Neutrophil (primary cell): ENCODE data around the gene APC.

Experiments used
- H3K27ac ChIP-seq: fragments of 200-600 bp; sonication (generic); 2 replicates; pipeline ENCODE4 v1.5.1; 2016; ENCODE audit warnings: mild to moderate bottlenecking, moderate library complexity
- H3K27me3 ChIP-seq: fragments of 200-600 bp; sonication (generic); 2 replicates; pipeline ENCODE4 v1.6.0; 2016; ENCODE audit warnings: mild to moderate bottlenecking
- H3K36me3 ChIP-seq: fragments of 200-600 bp; sonication (generic); 2 replicates; pipeline ENCODE4 v1.5.1; 2017
- H3K4me1 ChIP-seq, 2 experiments: fragments of 200-600 bp in 1 of 2; sonication (generic) in 1 of 2; 1 replicate in 1 of 2; 2 replicates in 1 of 2; pipeline versions ENCODE4 v1.5.1 to v1.6.1; 2013 to 2016; ENCODE audit warnings: low read depth in 1 of 2, low read length in 1 of 2, mild to moderate bottlenecking in 1 of 2, moderate library complexity in 1 of 2; ENCODE audit not compliant: control insufficient read depth in 1 of 2, insufficient read depth in 1 of 2
- H3K4me3 ChIP-seq, 2 experiments: fragments of 200-600 bp in 1 of 2; sonication (generic) in 1 of 2; 1 replicate in 1 of 2; 2 replicates in 1 of 2; pipeline ENCODE4 v1.5.1; 2013 to 2016; ENCODE audit warnings: low read depth in 1 of 2, low read length in 1 of 2, mild to moderate bottlenecking in 1 of 2, moderate library complexity in 1 of 2
- H3K9me3 ChIP-seq: fragments of 200-600 bp; sonication (generic); 2 replicates; pipeline ENCODE4 v1.5.1; 2016
- TF ChIP-seq, protein P1 (sequence below): fragments of 200-600 bp; sonication (generic); IDR thresholded peaks from 2 replicates; pipeline ENCODE4 v1.5.1; 2016; ENCODE audit warnings: antibody characterized with exemption

Gene APC

DNA sequence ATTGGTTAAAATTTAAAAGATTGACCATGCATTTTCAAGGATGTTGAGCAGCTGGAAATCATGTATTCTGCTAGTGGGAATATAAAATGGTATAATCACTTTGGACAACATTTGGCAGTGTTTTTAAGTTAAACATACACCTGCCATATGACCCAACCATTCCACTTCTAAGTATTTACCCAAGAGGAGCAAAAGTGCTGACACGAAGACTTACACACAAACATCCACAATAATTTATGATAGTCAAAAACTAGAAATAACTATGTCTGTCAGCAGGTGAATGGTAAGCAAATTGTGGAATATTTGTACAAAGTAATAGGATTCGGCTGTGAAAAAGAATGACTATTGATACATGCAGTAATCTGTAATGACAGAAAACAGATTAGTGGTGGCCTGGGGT is 92.7 kb downstream of the APC start:
- Histone ChIP-seq H3K9me3 (no peaks in the 10 kb centered on the region), H3K27me3 (no peaks in the 10 kb centered on the region), H3K36me3 (peaks cover 73% of the 10 kb centered on the region), H3K27ac (no peak overlapping the region), H3K4me1 (no peaks in the 10 kb centered on the region), H3K4me3 (no peak overlapping the region)
- TF ChIP-seq, protein P1, sequence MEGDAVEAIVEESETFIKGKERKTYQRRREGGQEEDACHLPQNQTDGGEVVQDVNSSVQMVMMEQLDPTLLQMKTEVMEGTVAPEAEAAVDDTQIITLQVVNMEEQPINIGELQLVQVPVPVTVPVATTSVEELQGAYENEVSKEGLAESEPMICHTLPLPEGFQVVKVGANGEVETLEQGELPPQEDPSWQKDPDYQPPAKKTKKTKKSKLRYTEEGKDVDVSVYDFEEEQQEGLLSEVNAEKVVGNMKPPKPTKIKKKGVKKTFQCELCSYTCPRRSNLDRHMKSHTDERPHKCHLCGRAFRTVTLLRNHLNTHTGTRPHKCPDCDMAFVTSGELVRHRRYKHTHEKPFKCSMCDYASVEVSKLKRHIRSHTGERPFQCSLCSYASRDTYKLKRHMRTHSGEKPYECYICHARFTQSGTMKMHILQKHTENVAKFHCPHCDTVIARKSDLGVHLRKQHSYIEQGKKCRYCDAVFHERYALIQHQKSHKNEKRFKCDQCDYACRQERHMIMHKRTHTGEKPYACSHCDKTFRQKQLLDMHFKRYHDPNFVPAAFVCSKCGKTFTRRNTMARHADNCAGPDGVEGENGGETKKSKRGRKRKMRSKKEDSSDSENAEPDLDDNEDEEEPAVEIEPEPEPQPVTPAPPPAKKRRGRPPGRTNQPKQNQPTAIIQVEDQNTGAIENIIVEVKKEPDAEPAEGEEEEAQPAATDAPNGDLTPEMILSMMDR: no peak

DNA sequence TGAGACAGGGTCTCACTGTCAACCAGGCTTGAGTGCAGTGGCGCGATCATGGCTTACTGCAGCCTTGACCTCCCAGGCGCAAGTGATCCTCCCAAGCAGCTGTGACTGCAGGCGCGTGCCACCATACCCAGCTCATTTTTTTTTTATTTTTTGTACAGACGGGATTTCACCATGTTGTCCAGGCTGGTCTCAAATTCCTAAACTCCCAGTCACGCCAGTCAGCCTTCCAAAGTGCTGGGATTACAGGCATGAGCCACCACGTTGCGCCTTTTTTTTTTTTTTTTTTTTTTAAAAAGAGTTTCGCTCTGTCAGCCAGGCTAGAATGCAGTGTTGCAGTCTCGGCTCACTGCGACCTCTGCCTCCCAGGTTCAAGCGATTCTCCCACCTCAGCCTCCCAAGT is 96.3 kb downstream of the APC start:
- TF ChIP-seq, protein P1: no peak
- H3K27me3 ChIP-seq: no peaks in the 10 kb centered on the region
- no peaks in the 10 kb centered on the region for H3K4me1 ChIP-seq
- no peaks in the 10 kb centered on the region for H3K9me3 ChIP-seq
- H3K27ac ChIP-seq: no peak overlapping the region
- no peak overlapping the region for H3K4me3 ChIP-seq
- peaks cover 68% of the 10 kb centered on the region for H3K36me3 ChIP-seq

DNA sequence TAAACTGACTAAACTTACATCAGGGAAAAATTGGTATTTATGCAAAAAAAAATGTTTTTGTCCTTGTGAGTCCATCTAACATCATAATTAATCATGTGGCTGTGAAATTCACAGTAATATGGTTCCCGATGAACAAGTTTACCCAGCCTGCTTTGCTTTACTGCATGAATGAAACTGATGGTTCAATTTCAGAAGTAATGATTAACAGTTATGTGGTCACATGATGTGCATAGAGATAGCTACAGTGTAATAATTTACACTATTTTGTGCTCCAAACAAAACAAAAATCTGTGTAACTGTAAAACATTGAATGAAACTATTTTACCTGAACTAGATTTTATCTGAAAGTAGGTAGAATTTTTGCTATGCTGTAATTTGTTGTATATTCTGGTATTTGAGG is 106.8 kb downstream of the APC start:
- no peaks in the 10 kb centered on the region for H3K9me3 ChIP-seq
- no peaks in the 10 kb centered on the region for H3K4me1 ChIP-seq
- TF ChIP-seq, protein P1: no peak
- H3K27ac ChIP-seq: no peak overlapping the region
- H3K36me3 ChIP-seq: peaks cover 4% of the 10 kb centered on the region
- no peak overlapping the region for H3K4me3 ChIP-seq
- H3K27me3 ChIP-seq: peaks cover under 1% of the 10 kb centered on the region

DNA sequence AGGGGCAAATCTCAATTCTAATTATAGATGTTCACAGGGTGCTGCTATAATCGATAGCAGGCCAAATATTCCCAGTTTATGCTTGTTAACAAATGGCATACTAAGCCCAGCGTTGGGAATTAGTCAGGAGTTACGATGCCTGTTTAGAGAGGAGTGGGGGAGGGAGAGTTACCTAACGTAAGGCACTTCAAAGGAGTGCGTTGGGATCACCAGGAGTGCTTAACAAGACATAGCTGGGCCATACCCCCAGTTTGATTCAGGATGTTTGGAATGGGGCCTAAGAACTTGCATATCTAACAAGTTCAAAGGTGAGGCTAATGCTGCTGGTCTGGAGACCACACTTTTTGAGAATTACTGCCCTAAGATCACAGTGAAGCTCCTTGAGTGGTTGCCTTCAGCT is 108.9 kb downstream of the APC start:
- Histone ChIP-seq H3K9me3 (no peaks in the 10 kb centered on the region), H3K36me3 (no peaks in the 10 kb centered on the region), H3K4me3 (no peak overlapping the region), H3K27me3 (peaks cover 5% of the 10 kb centered on the region), H3K4me1 (no peaks in the 10 kb centered on the region), H3K27ac (no peak overlapping the region)
- TF ChIP-seq, protein P1: no peak

DNA sequence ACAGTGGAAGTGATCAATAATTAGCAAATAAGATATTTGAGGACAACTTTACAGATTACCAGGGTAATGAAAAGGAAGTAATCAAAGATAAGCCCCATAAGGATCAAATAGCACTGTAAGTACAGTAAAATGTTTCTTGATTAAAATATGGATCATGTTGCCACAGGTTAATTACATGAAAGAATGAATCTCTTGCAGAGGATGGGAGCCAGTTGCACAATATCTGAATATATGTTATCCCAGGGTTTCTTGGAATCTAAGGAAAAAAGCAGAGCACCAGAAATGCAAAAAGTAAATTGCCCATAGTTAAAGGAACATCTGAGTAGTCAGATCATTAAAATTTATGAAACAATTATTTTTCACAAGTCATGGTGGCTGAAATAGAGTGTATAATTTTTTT is 109.6 kb downstream of the APC start:
- H3K27me3 ChIP-seq: peaks cover 5% of the 10 kb centered on the region
- TF ChIP-seq, protein P1: no peak
- no peaks in the 10 kb centered on the region for H3K9me3 ChIP-seq
- H3K36me3 ChIP-seq: no peaks in the 10 kb centered on the region
- no peak overlapping the region for H3K27ac ChIP-seq
- H3K4me1 ChIP-seq: no peaks in the 10 kb centered on the region
- no peak overlapping the region for H3K4me3 ChIP-seq
